ENCODE measurements around the gene PCLAF. TPM values are rescaled to one million over a fixed set of nuclear protein-coding genes. Genes with fewer than 3 reads are reported as not detected.

The PCLAF gene
- total and polyA plus RNA-seq, 2 of the 8 experiments (the other 6 are each of a cell fraction or from before 2014, with no cell fraction given) = 76.2 to 124 TPM

DNA sequence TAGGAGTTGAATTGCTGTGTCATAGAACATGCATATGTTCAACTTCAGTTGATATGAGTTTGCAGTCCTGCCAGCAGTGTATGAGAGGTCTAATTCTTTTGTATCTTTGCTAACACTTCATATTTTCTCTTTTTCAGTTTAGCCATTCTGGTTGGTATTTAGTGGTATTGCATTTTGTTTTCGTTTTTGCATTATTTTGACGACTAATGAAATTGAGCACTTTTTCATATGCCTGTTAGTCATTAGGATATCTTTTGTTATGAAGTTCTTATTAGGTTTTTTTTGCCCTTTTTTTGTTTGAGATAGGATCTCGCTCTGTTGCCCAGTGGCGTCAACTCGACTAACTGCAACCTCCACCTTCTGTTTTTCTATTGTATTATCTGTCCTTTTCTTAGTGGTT is 15.5 kb upstream of the PCLAF start:
- DNase-seq (ENCODE audit: low read depth in 1 of 2, low spot score in 2 of 2) (no peak), FAIRE-seq (no peak)
- no peak overlapping the region for H3K4ac ChIP-seq (replicated peaks; ENCODE audit: insufficient read length, low read depth, low read length)
- H4K5ac ChIP-seq (ENCODE audit: insufficient read length, low read depth, low read length) = no peak overlapping the region
- H4K91ac ChIP-seq (replicated peaks; ENCODE audit: insufficient read length, low read length) = no peak overlapping the region
- ChIA-PET CTCF (ENCODE audit: partially characterized antibody) (interaction anchor here (0.7 kb wide), 1 partner anchor 926 kb away, joined by 3 read pairs; no protein-coding TSS in a partner anchor), POLR2A (ENCODE audit: partially characterized antibody) (no interaction called here)
- no peaks in the 10 kb centered on the region for H3K9me3 ChIP-seq (ENCODE audit: insufficient read depth in 2 of 2, low read depth in 1 of 2, low read length in 1 of 2)
- no peak overlapping the region for H3K4me3 ChIP-seq (ENCODE audit: extremely low read depth in 1 of 4, insufficient read depth in 2 of 4, low read depth in 3 of 4, low read length in 4 of 4)
- 92% methylated on average over 5 of the region's 5 CpGs; no CpG with 5 or more reads in 1 of the 2 experiments for WGBS, 2 experiments (ENCODE audit: extremely low coverage in 1 of 2, insufficient coverage in 1 of 2, insufficient read length in 1 of 2, insufficient replicate concordance in 2 of 2, low coverage in 1 of 2, low lambda C conversion rate in 2 of 2, missing lambda C conversion rate in 1 of 2)
- no peak overlapping the region for H2BK20ac ChIP-seq (ENCODE audit: low read length)
- H3K14ac ChIP-seq (ENCODE audit: insufficient read length) = no peak overlapping the region
- no peak overlapping the region for H4K8ac ChIP-seq (ENCODE audit: extremely low read depth, insufficient read depth, low read length)
- H3K9ac ChIP-seq (replicated peaks in 1 of 4; ENCODE audit: extremely low read depth in 1 of 4, low read depth in 3 of 4, low read length in 3 of 4) = no peak overlapping the region
- no peaks in the 10 kb centered on the region for H3K27me3 ChIP-seq (replicated peaks in 1 of 4; ENCODE audit: control insufficient read depth in 3 of 4, extremely low read depth in 1 of 4, insufficient read depth in 3 of 4, low read length in 3 of 4)
- no peak overlapping the region for H3K23ac ChIP-seq (ENCODE audit: insufficient read length)
- no peaks in the 10 kb centered on the region for H3K79me2 ChIP-seq (ENCODE audit: control insufficient read depth in 1 of 2, insufficient read depth in 2 of 2, low read length in 2 of 2)
- no peak overlapping the region for H2BK5ac ChIP-seq (ENCODE audit: low read depth, low read length)
- H3K56ac ChIP-seq (replicated peaks; ENCODE audit: insufficient read length, low read depth, low read length) = no peak overlapping the region
- H3K36me3 ChIP-seq (ENCODE audit: control insufficient read depth in 2 of 4, insufficient read depth in 4 of 4, low read length in 3 of 4) = peaks cover 0 to 39% (median 22%) of the 10 kb centered on the region in 4 experiments; a peak in 6 of 8 replicates
- no peaks in the 10 kb centered on the region for H4K20me1 ChIP-seq (replicated peaks in 1 of 2; ENCODE audit: control insufficient read depth in 1 of 2, insufficient read depth in 2 of 2, low read length in 2 of 2)
- no peak overlapping the region for H3K27ac ChIP-seq (ENCODE audit: low read depth, low read length)
- H3K23me2 ChIP-seq (ENCODE audit: low read depth, low read length) = no peaks in the 10 kb centered on the region
- no peaks in the 10 kb centered on the region for H3K4me1 ChIP-seq (replicated peaks in 1 of 4; ENCODE audit: control insufficient read depth in 3 of 4, insufficient read depth in 4 of 4, low read length in 3 of 4)
- no peak overlapping the region for H2BK120ac ChIP-seq (replicated peaks; ENCODE audit: low read depth, low read length)
- H2BK12ac ChIP-seq (ENCODE audit: low read depth, low read length) = no peak overlapping the region
- no peak overlapping the region for H2AK5ac ChIP-seq (ENCODE audit: low read depth, low read length)
- H2AFZ ChIP-seq (ENCODE audit: low read length) = no peak overlapping the region
- H3K4me2 ChIP-seq (ENCODE audit: insufficient read depth in 1 of 2, low read depth in 2 of 2, low read length in 2 of 2) = no peak overlapping the region
- no peaks in the 10 kb centered on the region for H3K79me1 ChIP-seq (ENCODE audit: low read depth, low read length)
- H2BK15ac ChIP-seq (ENCODE audit: low read length) = no peak overlapping the region
- H3K18ac ChIP-seq (ENCODE audit: extremely low read depth, low read length) = no peak overlapping the region
- TF ChIP-seq PHF8 (conservative IDR thresholded peaks at IDR 0.05; ENCODE audit: low read depth, low read length) = no peak
- no peak for TF ChIP-seq SP2 (IDR thresholded peaks at IDR 0.05; ENCODE audit: low read length)
- no peak for TF ChIP-seq BACH1 (IDR thresholded peaks at IDR 0.05; ENCODE audit: low read length)
- TF ChIP-seq, protein P1, sequence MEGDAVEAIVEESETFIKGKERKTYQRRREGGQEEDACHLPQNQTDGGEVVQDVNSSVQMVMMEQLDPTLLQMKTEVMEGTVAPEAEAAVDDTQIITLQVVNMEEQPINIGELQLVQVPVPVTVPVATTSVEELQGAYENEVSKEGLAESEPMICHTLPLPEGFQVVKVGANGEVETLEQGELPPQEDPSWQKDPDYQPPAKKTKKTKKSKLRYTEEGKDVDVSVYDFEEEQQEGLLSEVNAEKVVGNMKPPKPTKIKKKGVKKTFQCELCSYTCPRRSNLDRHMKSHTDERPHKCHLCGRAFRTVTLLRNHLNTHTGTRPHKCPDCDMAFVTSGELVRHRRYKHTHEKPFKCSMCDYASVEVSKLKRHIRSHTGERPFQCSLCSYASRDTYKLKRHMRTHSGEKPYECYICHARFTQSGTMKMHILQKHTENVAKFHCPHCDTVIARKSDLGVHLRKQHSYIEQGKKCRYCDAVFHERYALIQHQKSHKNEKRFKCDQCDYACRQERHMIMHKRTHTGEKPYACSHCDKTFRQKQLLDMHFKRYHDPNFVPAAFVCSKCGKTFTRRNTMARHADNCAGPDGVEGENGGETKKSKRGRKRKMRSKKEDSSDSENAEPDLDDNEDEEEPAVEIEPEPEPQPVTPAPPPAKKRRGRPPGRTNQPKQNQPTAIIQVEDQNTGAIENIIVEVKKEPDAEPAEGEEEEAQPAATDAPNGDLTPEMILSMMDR (IDR thresholded peaks at IDR 0.05; ENCODE audit: control extremely low read depth in 1 of 3, insufficient read depth in 1 of 3, low read depth in 1 of 3, low read length in 3 of 3) = no peak
- no peak for TF ChIP-seq TAF7 (optimal IDR thresholded peaks at IDR 0.05; ENCODE audit: borderline replicate concordance, low read depth, low read length)
- no peak for TF ChIP-seq SIN3A (conservative IDR thresholded peaks at IDR 0.05 in 1 of 2, IDR thresholded peaks at IDR 0.05 in 1 of 2; ENCODE audit: low read depth in 1 of 2, low read length in 2 of 2)
- TF ChIP-seq CBX5 (IDR thresholded peaks at IDR 0.05; ENCODE audit: low read depth, low read length) = no peak
- no peak for TF ChIP-seq RXRA (IDR thresholded peaks at IDR 0.05; ENCODE audit: insufficient read depth, low read depth, low read length)
- TF ChIP-seq SP4 (IDR thresholded peaks at IDR 0.05; ENCODE audit: low read length) = no peak
- TF ChIP-seq FOSL1 (IDR thresholded peaks at IDR 0.05; ENCODE audit: insufficient read depth, low read depth, low read length) = no peak
- no peak for TF ChIP-seq TCF12 (IDR thresholded peaks at IDR 0.05; ENCODE audit: low read depth, low read length)
- no peak for TF ChIP-seq EGR1 (IDR thresholded peaks at IDR 0.05; ENCODE audit: borderline replicate concordance, low read depth, low read length)

All from H1 (cell line).